Neural progenitor cell (in vitro differentiated cells): ENCODE results near the gene ADCK1. TPM values are rescaled to one million over a fixed set of nuclear protein-coding genes. Genes with fewer than 3 reads are reported as not detected.
"Not testable (repeated sequence)": the region's sequence is repeated elsewhere in the genome, so short reads cannot be mapped to it uniquely, and the experiment has no call there.

Experiments used
- DNase-seq: peaks from one replicate; pipeline ENCODE4 v3.0.0-alpha.2; 2016; ENCODE audit warnings: low spot score
- H2AFZ ChIP-seq: fragments of 200-600 bp; sonication (generic); replicated peaks from 2 replicates; pipeline ENCODE4 v1.6.1; 2016; ENCODE audit warnings: antibody characterized with exemption
- H3F3A ChIP-seq: fragments of 200-600 bp; sonication (generic); 2 replicates; pipeline ENCODE4 v1.6.1; 2016; ENCODE audit warnings: antibody characterized with exemption, low read depth
- H3K27ac ChIP-seq: fragments of 200-600 bp; sonication (generic); 2 replicates; pipeline ENCODE4 v1.5.1; 2016; ENCODE audit warnings: mild to moderate bottlenecking
- H3K27me3 ChIP-seq: fragments of 200-600 bp; sonication (generic); 2 replicates; pipeline ENCODE4 v1.6.1; 2016; ENCODE audit warnings: mild to moderate bottlenecking, moderate library complexity
- H3K36me3 ChIP-seq: fragments of 200-600 bp; sonication (generic); 2 replicates; pipeline ENCODE4 v1.5.1; 2016
- H3K4me1 ChIP-seq: fragments of 200-600 bp; sonication (generic); 2 replicates; pipeline ENCODE4 v1.6.1; 2016; ENCODE audit warnings: mixed run types
- H3K4me2 ChIP-seq: fragments of 200-600 bp; sonication (generic); 2 replicates; pipeline ENCODE4 v1.6.1; 2016
- H3K4me3 ChIP-seq: fragments of 200-600 bp; sonication (generic); 2 replicates; pipeline ENCODE4 v1.5.1; 2016
- H3K79me2 ChIP-seq: fragments of 200-600 bp; sonication (generic); 2 replicates; pipeline ENCODE4 v1.6.1; 2016; ENCODE audit warnings: low read depth
- H3K9ac ChIP-seq: fragments of 200-600 bp; sonication (generic); 2 replicates; pipeline ENCODE4 v1.6.1; 2016
- H3K9me3 ChIP-seq: fragments of 200-600 bp; sonication (generic); 2 replicates; pipeline ENCODE4 v1.5.1; 2016; ENCODE audit warnings: low read depth
- H4K20me1 ChIP-seq: fragments of 200-600 bp; sonication (generic); 2 replicates; pipeline ENCODE4 v1.6.1; 2016; ENCODE audit warnings: low read depth
- H3K27ac Mint-ChIP-seq: 3 replicates; pipeline ENCODE4 v1.8.0; 2021; ENCODE audit warnings: mixed read lengths
- H3K27me3 Mint-ChIP-seq: 2 replicates; pipeline ENCODE4 v1.8.0; 2022; ENCODE audit warnings: low read depth, mild to moderate bottlenecking, inconsistent platforms, moderate library complexity, mixed read lengths; ENCODE audit not compliant: insufficient read depth
- H3K36me3 Mint-ChIP-seq: 3 replicates; pipeline ENCODE4 v1.8.0; 2021; ENCODE audit warnings: mixed read lengths
- H3K4me1 Mint-ChIP-seq: 3 replicates; pipeline ENCODE4 v1.8.0; 2021; ENCODE audit warnings: mixed read lengths
- H3K4me3 Mint-ChIP-seq: 3 replicates; pipeline ENCODE4 v1.8.0; 2021; ENCODE audit warnings: mild to moderate bottlenecking, moderate library complexity, mixed read lengths
- H3K9me3 Mint-ChIP-seq: 3 replicates; pipeline ENCODE4 v1.8.0; 2020; ENCODE audit warnings: mixed read lengths
- EZH2 ChIP-seq: fragments of 200-600 bp; sonication (generic); IDR thresholded peaks from 2 replicates; pipeline ENCODE4 v1.6.1; 2017; ENCODE audit warnings: antibody characterized with exemption, mild to moderate bottlenecking, moderate library complexity
- EZH2phosphoT487 ChIP-seq: fragments of 200-600 bp; sonication (generic); IDR thresholded peaks from 2 replicates; pipeline ENCODE4 v1.6.1; 2017; ENCODE audit warnings: antibody characterized with exemption
- total RNA-seq: library from RNA; depleted of rRNA; stranded (reverse); fragments of >200 nt; gene quantifications from 2 replicates; pipeline ENCODE4 v1.2.3, GENCODE V29; 2015; ENCODE audit warnings: low replicate concordance
- TF ChIP-seq, protein P1 (sequence below): fragments of 200-600 bp; sonication (generic); IDR thresholded peaks from 2 replicates; pipeline ENCODE4 v1.5.1; 2017; ENCODE audit warnings: antibody characterized with exemption, mild to moderate bottlenecking

ADCK1 gene
- total RNA-seq, 1 donor from 2014 or later: 1.6 TPM

DNA sequence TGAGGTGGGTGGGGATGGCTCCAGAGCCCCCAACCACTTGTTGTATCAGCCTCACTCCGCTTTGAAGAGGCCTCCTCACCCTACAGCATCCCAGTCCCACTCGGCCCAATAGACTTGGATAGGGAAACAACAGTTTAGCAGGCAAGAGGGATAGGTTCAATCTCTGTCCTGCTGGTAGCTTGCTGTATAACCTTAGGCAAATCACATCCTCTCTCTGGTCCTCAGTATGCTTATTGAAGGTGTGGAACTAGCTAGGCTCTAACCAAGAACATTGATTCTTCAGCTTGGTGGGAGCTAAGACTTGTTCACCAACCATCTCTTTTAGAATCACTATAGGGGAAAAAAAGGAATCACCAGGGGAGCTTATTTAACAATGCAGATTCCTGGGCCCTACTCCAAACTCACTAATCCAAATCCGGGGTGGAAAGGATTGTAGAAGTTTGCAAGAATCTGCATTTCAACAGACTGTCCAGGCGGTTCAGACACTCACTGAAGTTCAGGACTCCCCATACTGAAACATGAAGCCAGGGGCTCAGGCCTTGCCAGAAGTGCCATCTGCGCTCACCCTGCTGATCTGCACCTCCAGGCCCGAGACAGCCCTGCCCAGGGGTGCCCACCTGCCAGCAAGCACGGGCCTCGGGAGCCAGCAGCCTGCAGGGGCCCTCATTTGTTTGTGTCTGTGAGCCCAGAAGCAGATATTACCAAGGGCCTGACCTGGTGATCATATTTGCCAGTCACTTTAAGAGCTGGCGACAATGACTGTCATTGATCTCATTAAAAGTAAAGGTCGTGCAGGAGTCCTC, 113.0 kb downstream of the ADCK1 start:
- no peaks in the 10 kb centered on the region for H3F3A ChIP-seq
- no peak overlapping the region for H3K9ac ChIP-seq
- no peaks in the 10 kb centered on the region for H3K9me3 ChIP-seq
- Mint-ChIP-seq H3K4me3 (no peak overlapping the region), H3K27me3 (no peaks in the 10 kb centered on the region), H3K9me3 (no peaks in the 10 kb centered on the region), H3K4me1 (peaks cover 3% of the 10 kb centered on the region), H3K27ac (no peak overlapping the region), H3K36me3 (peaks cover 5% of the 10 kb centered on the region)
- no peak for DNase-seq
- H3K4me3 ChIP-seq: no peak overlapping the region
- H3K27ac ChIP-seq: no peak overlapping the region
- H3K79me2 ChIP-seq: no peaks in the 10 kb centered on the region
- H3K4me1 ChIP-seq: peaks cover 5% of the 10 kb centered on the region
- no peaks in the 10 kb centered on the region for H4K20me1 ChIP-seq
- no peaks in the 10 kb centered on the region for H3K36me3 ChIP-seq
- H2AFZ ChIP-seq: no peak overlapping the region
- H3K27me3 ChIP-seq: no peaks in the 10 kb centered on the region
- no peak for TF ChIP-seq EZH2phosphoT487
- no peak for TF ChIP-seq EZH2
- TF ChIP-seq, protein P1, sequence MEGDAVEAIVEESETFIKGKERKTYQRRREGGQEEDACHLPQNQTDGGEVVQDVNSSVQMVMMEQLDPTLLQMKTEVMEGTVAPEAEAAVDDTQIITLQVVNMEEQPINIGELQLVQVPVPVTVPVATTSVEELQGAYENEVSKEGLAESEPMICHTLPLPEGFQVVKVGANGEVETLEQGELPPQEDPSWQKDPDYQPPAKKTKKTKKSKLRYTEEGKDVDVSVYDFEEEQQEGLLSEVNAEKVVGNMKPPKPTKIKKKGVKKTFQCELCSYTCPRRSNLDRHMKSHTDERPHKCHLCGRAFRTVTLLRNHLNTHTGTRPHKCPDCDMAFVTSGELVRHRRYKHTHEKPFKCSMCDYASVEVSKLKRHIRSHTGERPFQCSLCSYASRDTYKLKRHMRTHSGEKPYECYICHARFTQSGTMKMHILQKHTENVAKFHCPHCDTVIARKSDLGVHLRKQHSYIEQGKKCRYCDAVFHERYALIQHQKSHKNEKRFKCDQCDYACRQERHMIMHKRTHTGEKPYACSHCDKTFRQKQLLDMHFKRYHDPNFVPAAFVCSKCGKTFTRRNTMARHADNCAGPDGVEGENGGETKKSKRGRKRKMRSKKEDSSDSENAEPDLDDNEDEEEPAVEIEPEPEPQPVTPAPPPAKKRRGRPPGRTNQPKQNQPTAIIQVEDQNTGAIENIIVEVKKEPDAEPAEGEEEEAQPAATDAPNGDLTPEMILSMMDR: no peak
- H3K4me2 ChIP-seq: no peak overlapping the region

DNA sequence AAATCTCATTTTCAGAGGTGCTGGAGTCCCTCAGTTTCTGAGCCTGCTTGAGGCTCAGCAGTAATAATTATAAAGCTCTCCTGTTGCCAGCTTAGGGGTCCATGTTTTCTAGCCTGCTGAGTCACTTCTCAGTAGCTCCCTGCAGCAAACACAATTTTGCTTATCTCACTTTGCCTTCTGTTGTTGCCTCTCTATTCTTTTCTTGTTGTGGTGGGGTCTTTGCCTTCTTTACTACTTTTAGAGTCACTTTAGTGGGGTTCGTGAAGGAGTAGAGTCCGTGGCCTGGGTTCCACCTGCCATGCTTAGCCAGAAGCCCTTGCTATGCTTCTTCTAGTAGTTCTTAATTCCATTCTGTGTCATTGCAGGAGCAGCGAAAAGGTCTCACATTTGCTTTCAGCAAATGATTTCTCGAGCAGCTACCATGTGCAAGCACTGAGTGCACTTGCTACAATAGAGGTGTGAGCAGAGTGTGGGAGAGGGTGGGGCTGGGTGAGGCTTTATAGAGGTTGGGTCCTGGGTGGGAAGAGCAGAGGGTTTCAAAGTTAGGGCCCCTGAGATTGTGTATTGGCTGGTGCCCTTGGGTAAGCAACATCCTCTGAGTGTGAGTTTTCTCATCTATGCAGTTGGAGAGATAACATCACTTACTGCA, 114.3 kb downstream of the ADCK1 start:
- TF ChIP-seq EZH2phosphoT487: no peak
- TF ChIP-seq, protein P1: no peak
- TF ChIP-seq EZH2: no peak
- Mint-ChIP-seq H3K4me3 (no peak overlapping the region), H3K4me1 (peaks cover 3% of the 10 kb centered on the region), H3K9me3 (no peaks in the 10 kb centered on the region), H3K36me3 (peaks cover 5% of the 10 kb centered on the region), H3K27ac (no peak overlapping the region), H3K27me3 (no peaks in the 10 kb centered on the region)
- Histone ChIP-seq H3K4me1 (no peaks in the 10 kb centered on the region), H3K27me3 (no peaks in the 10 kb centered on the region), H2AFZ (no peak overlapping the region), H3K9me3 (no peaks in the 10 kb centered on the region), H3K36me3 (no peaks in the 10 kb centered on the region), H4K20me1 (no peaks in the 10 kb centered on the region), H3K79me2 (no peaks in the 10 kb centered on the region), H3K27ac (no peak overlapping the region), H3F3A (no peaks in the 10 kb centered on the region), H3K4me3 (no peak overlapping the region), H3K9ac (no peak overlapping the region), H3K4me2 (no peak overlapping the region)
- DNase-seq: no peak

DNA sequence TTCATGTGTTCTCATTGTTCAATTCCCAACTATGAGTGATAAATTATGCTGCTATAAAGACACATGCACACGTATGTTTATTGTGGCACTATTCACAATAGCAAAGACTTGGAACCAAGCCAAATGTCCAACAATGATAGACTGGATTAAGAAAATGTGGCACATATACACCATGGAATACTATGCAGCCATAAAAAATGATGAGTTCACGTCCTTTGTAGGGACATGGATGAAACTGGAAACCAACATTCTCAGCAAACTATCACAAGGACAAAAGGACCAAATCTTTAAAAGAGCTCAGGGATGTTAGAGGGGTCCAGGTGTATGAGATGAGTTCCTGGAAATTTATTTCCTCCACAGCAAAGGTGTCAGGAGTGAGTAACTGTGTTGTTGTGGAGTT, 115.5 kb downstream of the ADCK1 start:
- H3K4me1 Mint-ChIP-seq, H3F3A ChIP-seq, H3K4me2 ChIP-seq, H3K36me3 Mint-ChIP-seq, H3K9me3 Mint-ChIP-seq, H3K27me3 Mint-ChIP-seq, H4K20me1 ChIP-seq, H3K4me1 ChIP-seq, H3K27ac Mint-ChIP-seq, H3K4me3 ChIP-seq, H3K9me3 ChIP-seq, H3K79me2 ChIP-seq, H3K27ac ChIP-seq, H3K4me3 Mint-ChIP-seq, H3K36me3 ChIP-seq, H2AFZ ChIP-seq, H3K9ac ChIP-seq, H3K27me3 ChIP-seq, DNase-seq: not testable (repeated sequence)
